HCT116 (cell line): ENCODE data around the gene FAM110A. TPM values are rescaled to one million over a fixed set of nuclear protein-coding genes. Genes with fewer than 3 reads are reported as not detected.
"Not testable (repeated sequence)": the region's sequence is repeated elsewhere in the genome, so short reads cannot be mapped to it uniquely, and the experiment has no call there.

Experiments used
- ATAC-seq: fragments of 200-7000 bp; cut with Tn5 transposase; 2 replicates; pipeline ENCODE4 v1.9.1; 2020; ENCODE audit warnings: mild to moderate bottlenecking, moderate library complexity
- BruUV-seq: library from RNA; stranded (reverse); fragments of 400-500 nt; replicated peaks from 2 replicates; lab custom pipeline; 2021; lab: Mats Ljungman, UMichigan
- CTCF ChIA-PET: fragments of 300-600 bp; sonication (Branson Sonifier 250); formaldehyde crosslinking; loops from one replicate; lab custom pipeline; 2021; ENCODE audit warnings: antibody characterized with exemption; lab: Charles Lee
- POLR2A ChIA-PET: fragments of 300-600, 350-600 bp; sonication (Branson Sonifier 250); formaldehyde crosslinking; loops from one replicate; lab custom pipeline; 2021; ENCODE audit warnings: antibody characterized with exemption; lab: Charles Lee
- RAD21 ChIA-PET, 2 experiments: fragments of 300-600 bp; sonication (Branson Sonifier 250); formaldehyde crosslinking; loops; one replicate each; lab custom pipeline; 2023; ENCODE audit warnings: low total read pairs in 2 of 2; ENCODE audit not compliant: uncharacterized antibody in 2 of 2, unreplicated experiment in 2 of 2, low non-redundant PET in 1 of 2; lab: Charles Lee
- DNase-seq: peaks from one replicate; pipeline ENCODE4 v3.0.0-alpha.2; 2010; ENCODE audit warnings: low read depth, low spot score
- H2AFZ ChIP-seq: fragments of 200-600 bp; shearing (Covaris generic), sonication (generic); 2 replicates; pipeline ENCODE4 v1.6.1; 2017; ENCODE audit warnings: low read depth, mixed run types, mixed read lengths, antibody characterized with exemption, low read length; ENCODE audit not compliant: poor library complexity, severe bottlenecking
- H3K27ac ChIP-seq: 2 replicates; pipeline ENCODE4 v1.5.1; 2012; ENCODE audit warnings: low read depth, low read length
- H3K27me3 ChIP-seq: fragments of 200-600 bp; sonication (generic); 2 replicates; pipeline ENCODE4 v1.6.1; 2016; ENCODE audit warnings: mixed run types, low read length, mixed read lengths; ENCODE audit not compliant: insufficient read depth
- H3K36me3 ChIP-seq, 2 experiments: fragments of 200-500 bp in 1 of 2; fragments of 200-600 bp in 1 of 2; sonication (Bioruptor generic) in 1 of 2; sonication (generic) in 1 of 2; 2 replicates each; pipeline versions ENCODE4 v1.5.1 to v1.6.1; 2014 to 2016; ENCODE audit warnings: low read length in 2 of 2, inconsistent platforms in 1 of 2, mixed read lengths in 1 of 2, mixed run types in 1 of 2; ENCODE audit not compliant: insufficient read depth in 2 of 2, control insufficient read depth in 1 of 2
- H3K4me1 ChIP-seq, 2 experiments: fragments of 200-600 bp in 1 of 2; sonication (generic) in 1 of 2; 2 replicates each; pipeline versions ENCODE4 v1.5.1 to v1.6.1; 2012 to 2017; ENCODE audit warnings: low read length in 2 of 2, inconsistent platforms in 1 of 2, mild to moderate bottlenecking in 1 of 2, mixed read lengths in 1 of 2, mixed run types in 1 of 2, moderate library complexity in 1 of 2; ENCODE audit not compliant: insufficient read depth in 2 of 2, control insufficient read depth in 1 of 2
- H3K4me2 ChIP-seq: fragments of 200-600 bp; sonication (generic); 2 replicates; pipeline ENCODE4 v1.6.1; 2017; ENCODE audit warnings: mixed run types, low read length, mixed read lengths
- H3K4me3 ChIP-seq, 2 experiments: fragments of 200-600 bp in 1 of 2; sonication (generic) in 1 of 2; replicated peaks in 1 of 2; 2 replicates each; pipeline ENCODE4 v1.5.1; 2011 to 2016; ENCODE audit warnings: low read length in 2 of 2, control low read depth in 1 of 2, low read depth in 1 of 2, mild to moderate bottlenecking in 1 of 2, mixed read lengths in 1 of 2, mixed run types in 1 of 2
- H3K79me2 ChIP-seq: fragments of 200-600 bp; sonication (generic); 2 replicates; pipeline ENCODE4 v1.6.1; 2017; ENCODE audit warnings: mild to moderate bottlenecking, mixed run types, low read length, moderate library complexity, mixed read lengths; ENCODE audit not compliant: insufficient read depth
- H3K9ac ChIP-seq: fragments of 200-600 bp; sonication (generic); 2 replicates; pipeline ENCODE4 v1.6.1; 2016; ENCODE audit warnings: low read length, mixed read lengths
- H3K9me2 ChIP-seq: fragments of 200-600 bp; sonication (generic), shearing (Covaris generic); 2 replicates; pipeline ENCODE4 v1.6.1; 2017; ENCODE audit warnings: mixed run types, mild to moderate bottlenecking, moderate library complexity; ENCODE audit not compliant: insufficient read depth
- H3K9me3 ChIP-seq, 2 experiments: fragments of 200-500 bp in 1 of 2; fragments of 200-600 bp in 1 of 2; sonication (Bioruptor generic) in 1 of 2; sonication (generic) in 1 of 2; 2 replicates each; pipeline ENCODE4 v1.6.1; 2014 to 2017; ENCODE audit warnings: low read length in 2 of 2, mixed read lengths in 2 of 2, inconsistent platforms in 1 of 2, low read depth in 1 of 2, mild to moderate bottlenecking in 1 of 2, mixed run types in 1 of 2, moderate library complexity in 1 of 2; ENCODE audit not compliant: control insufficient read depth in 1 of 2, insufficient read depth in 1 of 2
- H4K20me1 ChIP-seq: fragments of 200-600 bp; sonication (generic), shearing (Covaris generic); 2 replicates; pipeline ENCODE4 v1.6.1; 2017; ENCODE audit warnings: mixed run types, mild to moderate bottlenecking, moderate library complexity; ENCODE audit not compliant: insufficient read depth
- CBX3 ChIP-seq: IDR thresholded peaks from 2 replicates; pipeline ENCODE4 v1.6.1; 2012; ENCODE audit warnings: low read depth
- CEBPB ChIP-seq: IDR thresholded peaks from 2 replicates; pipeline ENCODE4 v1.6.1; 2012; ENCODE audit warnings: low read depth
- EZH2 ChIP-seq: fragments of 200-600 bp; sonication (generic); IDR thresholded peaks from 2 replicates; pipeline ENCODE4 v1.6.1; 2017; ENCODE audit warnings: antibody characterized with exemption, mixed run types
- FOSL1 ChIP-seq: IDR thresholded peaks from 2 replicates; pipeline ENCODE4 v1.6.1; 2012; ENCODE audit warnings: low read depth
- JUND ChIP-seq: IDR thresholded peaks from 2 replicates; pipeline ENCODE4 v1.6.1; 2012
- MAX ChIP-seq: IDR thresholded peaks from 2 replicates; pipeline ENCODE4 v1.6.1; 2012
- POLR2AphosphoS5 ChIP-seq: IDR thresholded peaks from 2 replicates; pipeline ENCODE4 v1.6.1; 2011; ENCODE audit warnings: mild to moderate bottlenecking, low read depth, low read length, moderate library complexity
- RAD21 ChIP-seq: IDR thresholded peaks from 2 replicates; pipeline ENCODE4 v1.6.1; 2012; ENCODE audit warnings: low read depth, mild to moderate bottlenecking
- REST ChIP-seq: IDR thresholded peaks from 2 replicates; pipeline ENCODE4 v1.6.1; 2012; ENCODE audit warnings: low read depth
- SRF ChIP-seq: IDR thresholded peaks from 2 replicates; pipeline ENCODE4 v1.6.1; 2012; ENCODE audit warnings: low read depth
- TCF7L2 ChIP-seq: IDR thresholded peaks from 2 replicates; pipeline ENCODE4 v1.7.0; 2011; ENCODE audit warnings: borderline replicate concordance, inconsistent platforms; ENCODE audit not compliant: insufficient read depth, insufficient read length; ENCODE audit errors: extremely low read depth
- YY1 ChIP-seq: IDR thresholded peaks from 2 replicates; pipeline ENCODE4 v1.6.1; 2011; ENCODE audit warnings: low read length, low read depth, moderate library complexity, mild to moderate bottlenecking; ENCODE audit not compliant: insufficient replicate concordance; ENCODE audit errors: extremely low read depth
- ZFX ChIP-seq: fragments of 450-650 bp; IDR thresholded peaks from 2 replicates; pipeline ENCODE4 v1.6.1; 2017
- ZNF274 ChIP-seq: fragments of 200-500 bp; sonication (Bioruptor generic); IDR thresholded peaks from 2 replicates; pipeline ENCODE4 v1.6.1; 2014; ENCODE audit warnings: mild to moderate bottlenecking, low read depth, low read length, inconsistent platforms
- intact Hi-C: fragments of 100-400 bp; cut with micrococcal nuclease; formaldehyde crosslinking; loops from 2 replicates; pipeline ENCODE4 v1.10.0; 2022
- total RNA-seq: library from RNA; stranded (reverse); gene quantifications from one replicate; pipeline ENCODE4 v1.2.1, GENCODE V29; 2021; ENCODE audit not compliant: unreplicated experiment
- TF ChIP-seq, protein P1 (sequence below): IDR thresholded peaks from 2 replicates; pipeline ENCODE4 v1.6.1; 2011; ENCODE audit warnings: mild to moderate bottlenecking, low read length, moderate library complexity; ENCODE audit not compliant: insufficient replicate concordance; ENCODE audit errors: extremely low read depth

Gene FAM110A
- total RNA-seq, 1 experiment from 2014 or later = 26.4 TPM

- H3K4me3 ChIP-seq, RAD21 ChIA-PET, H3K4me2 ChIP-seq, H3K9me3 ChIP-seq, CTCF ChIA-PET, H3K9ac ChIP-seq, intact Hi-C loops, POLR2A ChIA-PET, H3K9me2 ChIP-seq, H2AFZ ChIP-seq, BruUV-seq, H3K27me3 ChIP-seq, ATAC-seq, H3K27ac ChIP-seq, H4K20me1 ChIP-seq, DNase-seq: not testable (repeated sequence)
- peaks cover 8 to 10% of the 10 kb centered on the region in 2 experiments; a peak in 3 of 4 replicates for H3K36me3 ChIP-seq
- peaks cover 8 to 19% of the 10 kb centered on the region in 2 experiments for H3K4me1 ChIP-seq
- H3K79me2 ChIP-seq = peaks cover 19% of the 10 kb centered on the region; the same call in 1 of the 2 replicates
Observed at GRCh38 chr20:848731-849130, 15.2 kb downstream of the FAM110A start.

GRCh38 chr20:853406-853996, 20.0 kb downstream of the FAM110A start:
- no peaks in the 10 kb centered on the region for H3K9me2 ChIP-seq
- H2AFZ ChIP-seq = no peak overlapping the region
- intact Hi-C loops = no loop called here
- ChIA-PET POLR2A (no interaction called here), CTCF (no interaction called here), RAD21 (no interaction called here)
- H3K4me3 ChIP-seq = no peak overlapping the region
- H4K20me1 ChIP-seq = no peaks in the 10 kb centered on the region
- DNase-seq (no peak), ATAC-seq (no peak)
- H3K9me3 ChIP-seq = no peaks in the 10 kb centered on the region
- H3K36me3 ChIP-seq = no peaks in the 10 kb centered on the region
- BruUV-seq = no TSS peak
- H3K4me2 ChIP-seq = no peak overlapping the region
- no peak overlapping the region for H3K27ac ChIP-seq
- H3K9ac ChIP-seq = no peak overlapping the region
- no peaks in the 10 kb centered on the region for H3K27me3 ChIP-seq
- H3K4me1 ChIP-seq = peaks cover 24 to 53% of the 10 kb centered on the region in 2 experiments
- H3K79me2 ChIP-seq = no peaks in the 10 kb centered on the region
- TF ChIP-seq RAD21 = no peak
- TF ChIP-seq JUND = no peak
- TF ChIP-seq EZH2 = no peak
- no peak for TF ChIP-seq ZNF274
- no peak for TF ChIP-seq POLR2AphosphoS5
- TF ChIP-seq SRF = no peak
- no peak for TF ChIP-seq FOSL1
- no peak for TF ChIP-seq TCF7L2
- TF ChIP-seq CBX3 = no peak
- no peak for TF ChIP-seq REST
- TF ChIP-seq CEBPB = no peak
- no peak for TF ChIP-seq ZFX
- TF ChIP-seq YY1 = no peak
- TF ChIP-seq, protein P1, sequence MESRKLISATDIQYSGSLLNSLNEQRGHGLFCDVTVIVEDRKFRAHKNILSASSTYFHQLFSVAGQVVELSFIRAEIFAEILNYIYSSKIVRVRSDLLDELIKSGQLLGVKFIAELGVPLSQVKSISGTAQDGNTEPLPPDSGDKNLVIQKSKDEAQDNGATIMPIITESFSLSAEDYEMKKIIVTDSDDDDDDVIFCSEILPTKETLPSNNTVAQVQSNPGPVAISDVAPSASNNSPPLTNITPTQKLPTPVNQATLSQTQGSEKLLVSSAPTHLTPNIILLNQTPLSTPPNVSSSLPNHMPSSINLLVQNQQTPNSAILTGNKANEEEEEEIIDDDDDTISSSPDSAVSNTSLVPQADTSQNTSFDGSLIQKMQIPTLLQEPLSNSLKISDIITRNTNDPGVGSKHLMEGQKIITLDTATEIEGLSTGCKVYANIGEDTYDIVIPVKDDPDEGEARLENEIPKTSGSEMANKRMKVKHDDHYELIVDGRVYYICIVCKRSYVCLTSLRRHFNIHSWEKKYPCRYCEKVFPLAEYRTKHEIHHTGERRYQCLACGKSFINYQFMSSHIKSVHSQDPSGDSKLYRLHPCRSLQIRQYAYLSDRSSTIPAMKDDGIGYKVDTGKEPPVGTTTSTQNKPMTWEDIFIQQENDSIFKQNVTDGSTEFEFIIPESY = no peak
- no peak for TF ChIP-seq MAX
